ENCODE data around the gene MEP1B.
"Not testable (repeated sequence)": the region's sequence is repeated elsewhere in the genome, so short reads cannot be mapped to it uniquely, and the experiment has no call there.

MEP1B gene

DNA sequence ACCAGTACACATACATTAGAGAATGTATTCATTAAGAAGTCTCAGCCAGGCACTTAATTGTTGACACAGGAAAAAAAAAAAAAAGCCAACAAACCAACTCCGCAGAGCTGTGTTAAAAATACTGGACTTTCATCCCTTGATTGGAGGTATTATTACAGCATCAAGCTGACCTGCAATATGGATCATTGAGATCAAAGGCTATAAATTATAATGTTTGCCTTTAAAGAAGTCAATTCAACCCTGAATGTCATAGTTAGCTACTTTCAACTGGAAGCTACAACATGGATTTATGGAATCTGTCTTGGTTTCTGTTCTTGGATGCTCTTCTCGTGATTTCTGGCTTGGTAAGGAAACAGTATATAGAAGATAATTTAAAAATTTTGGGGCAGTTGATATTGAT lies at the start of gene MEP1B:
Gene MEP1B, plus strand, starts transcription at position 250 of the 400 bp plus-strand sequence. Its CDS starts 32 bp downstream, at position 282.
- no peak for DNase-seq

DNA sequence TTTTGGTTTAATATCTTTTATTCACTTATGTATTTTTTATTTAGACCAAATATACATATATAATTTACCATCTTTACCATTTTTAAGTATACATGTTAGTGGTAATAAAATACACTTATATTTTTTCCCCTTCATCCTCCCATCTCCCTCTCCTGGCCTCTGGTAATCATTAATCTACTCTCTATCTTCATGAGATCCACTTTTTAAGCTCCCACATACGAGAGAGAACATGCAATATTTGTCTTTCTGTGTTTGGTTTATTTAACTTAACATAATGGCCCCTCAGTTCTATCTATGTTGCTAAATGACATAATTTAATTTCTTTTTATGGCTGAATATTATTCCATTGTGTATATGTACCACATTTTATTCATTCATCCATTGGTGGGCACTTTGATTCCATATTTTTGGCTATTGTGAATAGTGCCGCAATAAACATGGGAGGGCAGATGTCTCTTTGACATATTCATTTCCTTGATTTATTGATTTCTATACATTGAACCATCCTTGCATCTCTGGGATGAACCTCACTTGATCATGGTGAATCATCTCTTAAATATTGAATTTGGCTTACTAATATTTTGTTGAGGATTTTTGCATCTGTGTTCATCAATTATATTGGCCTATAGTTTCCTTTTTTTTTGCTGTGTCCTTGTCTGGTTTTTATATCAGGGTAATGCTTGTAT lies 41.5 kb upstream of the MEP1B start:
- DNase-seq = no peak

DNA sequence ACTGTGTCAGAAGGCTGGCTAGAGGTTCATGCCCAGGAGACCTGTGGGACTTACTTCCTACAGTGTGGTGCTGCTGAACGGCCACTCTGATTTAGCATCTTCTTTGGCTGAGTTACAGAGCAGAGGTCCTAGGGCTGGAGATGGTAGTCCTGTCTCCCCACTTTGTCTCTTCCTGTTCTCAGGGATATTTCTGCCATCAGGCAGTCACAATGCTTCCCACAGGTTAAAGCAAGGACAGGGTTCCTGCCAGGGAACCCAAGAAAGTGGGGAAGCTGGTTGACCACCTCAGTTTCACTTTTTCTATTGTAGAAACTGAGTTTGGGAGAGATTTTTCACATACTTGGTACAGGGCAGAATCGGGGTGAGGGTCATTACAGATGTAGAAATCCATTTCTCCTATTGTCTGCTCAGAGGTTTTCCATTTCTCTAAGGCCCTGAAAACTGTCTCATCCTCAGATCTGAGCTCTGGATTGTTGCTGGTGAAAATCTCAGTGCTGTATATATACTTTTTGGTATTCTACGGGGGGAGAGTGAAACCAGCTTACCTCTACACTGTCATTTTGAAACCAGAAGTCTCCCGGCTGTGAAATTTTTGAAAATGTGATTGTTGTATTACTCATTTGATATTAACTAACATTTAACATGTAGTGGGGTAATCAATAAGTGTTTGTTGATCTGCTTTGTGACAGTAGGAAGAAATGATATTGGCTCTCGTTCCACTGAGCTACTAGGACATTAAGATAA lies 37.0 kb upstream of the MEP1B start:
- no peak for DNase-seq

DNA sequence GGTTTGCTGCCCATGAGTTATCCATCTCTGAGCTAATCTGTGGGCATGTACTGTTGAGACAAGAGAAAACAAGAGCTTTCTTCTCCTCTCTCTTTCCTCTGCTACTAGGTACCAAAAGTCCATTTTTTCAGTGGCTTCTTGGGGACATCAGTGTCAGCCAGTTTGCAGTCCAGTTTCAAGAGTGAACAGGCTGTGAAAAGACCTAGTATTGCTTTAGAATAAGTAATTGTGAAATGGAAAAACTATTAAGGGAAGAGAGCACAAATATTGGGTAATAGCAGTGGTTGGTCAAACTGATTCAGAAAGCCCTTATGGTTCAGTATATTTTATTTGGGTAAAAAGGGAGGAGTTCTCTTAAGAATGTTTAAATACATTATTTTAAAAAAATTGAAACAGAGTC lies 33.0 kb upstream of the MEP1B start:
- DNase-seq = no peak

DNA sequence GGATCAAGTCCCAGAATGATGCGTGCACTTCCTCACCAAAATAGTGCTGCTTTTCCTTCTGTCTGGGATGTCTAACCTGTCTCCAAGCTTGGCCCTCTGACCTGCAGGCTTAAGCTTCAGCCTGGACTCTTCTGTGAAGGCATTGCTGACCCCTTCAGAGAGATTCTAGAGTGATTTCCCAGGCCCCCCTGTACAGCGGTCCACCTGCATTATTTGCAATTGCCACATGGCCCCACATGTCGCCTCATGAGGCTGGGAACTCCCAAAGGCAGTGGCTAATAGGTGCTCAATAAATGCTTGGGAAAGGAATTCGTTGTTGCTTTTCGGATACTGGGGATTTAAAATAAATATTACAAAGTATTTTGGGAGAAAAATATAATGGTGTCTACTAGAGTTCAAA lies 32.3 kb upstream of the MEP1B start:
- DNase-seq = no peak

DNA sequence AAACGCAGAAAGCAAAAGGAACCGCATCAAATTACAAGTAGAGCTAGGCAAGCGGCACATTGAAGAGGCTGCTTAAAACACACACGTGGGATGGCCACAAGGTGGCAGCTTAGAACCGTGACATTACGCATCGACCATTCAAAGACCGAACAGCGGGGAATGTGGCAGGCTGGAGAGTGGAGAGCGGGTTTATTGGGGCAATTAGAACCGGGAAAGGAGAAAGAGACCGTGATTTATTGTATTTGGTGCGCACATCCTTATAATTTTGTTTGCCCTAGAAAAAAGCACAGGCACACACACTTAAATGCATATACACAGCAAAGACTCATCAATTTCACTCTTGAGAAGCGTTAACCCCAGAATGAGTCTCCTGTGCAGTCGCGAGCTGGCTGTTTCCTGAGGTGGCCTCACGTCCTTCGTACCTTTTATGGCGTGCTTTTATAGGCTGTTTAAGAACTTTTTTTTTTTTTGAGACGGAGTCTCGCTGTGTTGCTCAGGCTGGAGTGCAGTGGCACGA lies 31.7 kb upstream of the MEP1B start:
- peak; percentile 57 for DNase-seq

DNA sequence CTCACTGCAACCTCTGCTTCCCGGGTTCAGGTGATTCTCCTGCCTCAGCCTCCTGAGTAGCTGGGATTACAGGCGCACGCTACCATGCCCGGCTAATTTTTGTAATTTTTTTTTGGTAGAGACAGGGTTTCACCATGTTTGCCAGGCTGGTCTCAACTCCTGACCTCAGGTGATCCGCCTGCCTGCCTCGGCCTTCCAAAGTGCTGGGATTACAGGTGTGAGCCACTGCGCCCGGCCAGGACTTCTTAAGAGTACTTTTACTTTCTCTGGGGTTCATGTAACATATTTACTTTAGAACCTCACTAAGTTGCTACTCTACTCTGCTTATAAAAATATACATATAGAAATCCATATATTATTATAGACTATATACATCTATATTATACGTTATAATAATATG lies 31.2 kb upstream of the MEP1B start:
- not testable (repeated sequence) for DNase-seq

DNA sequence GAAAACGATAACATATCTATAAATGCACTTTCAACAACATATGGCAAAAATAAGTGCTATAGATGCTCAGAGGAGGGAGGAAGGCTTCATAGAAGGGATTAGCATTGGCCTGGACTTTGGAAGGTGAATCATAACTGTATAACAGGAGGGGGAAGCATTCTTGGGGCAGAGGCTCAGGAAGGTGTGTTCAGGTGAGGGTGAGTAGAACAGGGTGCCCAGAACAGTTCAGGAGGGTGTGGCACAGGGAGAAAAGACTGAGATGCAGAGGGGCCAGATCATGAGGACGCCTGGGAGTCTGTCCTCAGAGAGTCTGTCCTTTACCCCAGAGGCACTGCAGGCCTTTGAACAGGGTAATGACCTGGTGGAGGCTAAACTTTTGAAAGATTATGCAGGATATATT lies 29.3 kb upstream of the MEP1B start:
- DNase-seq = no peak

DNA sequence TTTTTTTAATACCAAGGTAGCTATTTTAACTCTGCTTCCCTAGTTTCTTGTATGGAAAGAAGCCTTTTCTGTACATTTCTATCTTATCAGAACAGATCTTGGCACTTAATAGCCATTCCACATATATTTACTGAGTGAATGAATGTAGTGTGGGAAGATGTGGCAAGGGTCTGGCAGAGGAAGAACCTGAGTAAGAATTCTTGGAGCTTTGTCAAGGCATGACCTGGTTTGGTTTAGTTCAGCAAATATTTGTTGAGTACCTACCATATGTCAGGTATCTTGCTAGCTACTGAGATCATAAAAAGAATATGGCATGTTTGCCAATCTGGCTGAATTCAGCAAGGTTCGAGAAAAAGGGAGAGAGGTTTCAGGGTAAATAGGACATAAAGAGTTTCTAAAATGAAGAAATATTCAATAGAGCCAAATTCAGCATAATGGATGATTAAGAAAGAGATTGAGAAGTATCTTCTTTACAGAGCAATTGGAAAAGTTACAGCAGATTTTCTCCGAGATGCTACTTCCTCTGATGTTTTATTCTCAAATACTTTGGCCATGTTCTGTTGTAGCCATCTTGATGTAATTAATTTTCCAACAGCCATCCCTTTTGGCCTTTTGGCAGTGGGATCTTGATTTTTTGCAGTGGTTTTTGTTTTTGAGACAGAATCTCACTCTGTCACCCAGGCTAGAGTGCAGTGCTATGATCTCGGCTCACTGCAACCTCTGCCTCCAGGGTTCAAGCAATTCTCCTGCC lies 21.7 kb upstream of the MEP1B start:
- DNase-seq = no peak

DNA sequence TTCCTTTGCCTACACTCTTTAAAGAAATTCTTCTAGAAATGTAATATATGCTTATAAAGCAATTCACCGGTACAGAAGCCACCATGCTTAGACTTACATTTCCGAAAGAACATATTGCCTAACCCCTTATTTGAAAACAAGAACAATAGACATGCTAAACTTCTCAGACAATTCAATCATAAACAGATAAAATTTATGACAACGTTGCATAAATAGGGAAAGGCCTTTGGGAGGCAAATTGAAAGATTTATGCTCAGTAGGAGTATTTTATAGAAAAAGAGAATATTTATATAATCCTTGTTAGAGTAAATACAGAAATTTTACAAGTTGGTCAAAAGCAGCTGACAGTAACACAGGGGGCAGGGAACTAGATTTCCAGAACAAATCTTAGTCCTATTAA lies 16.2 kb upstream of the MEP1B start:
- no peak for DNase-seq

DNA sequence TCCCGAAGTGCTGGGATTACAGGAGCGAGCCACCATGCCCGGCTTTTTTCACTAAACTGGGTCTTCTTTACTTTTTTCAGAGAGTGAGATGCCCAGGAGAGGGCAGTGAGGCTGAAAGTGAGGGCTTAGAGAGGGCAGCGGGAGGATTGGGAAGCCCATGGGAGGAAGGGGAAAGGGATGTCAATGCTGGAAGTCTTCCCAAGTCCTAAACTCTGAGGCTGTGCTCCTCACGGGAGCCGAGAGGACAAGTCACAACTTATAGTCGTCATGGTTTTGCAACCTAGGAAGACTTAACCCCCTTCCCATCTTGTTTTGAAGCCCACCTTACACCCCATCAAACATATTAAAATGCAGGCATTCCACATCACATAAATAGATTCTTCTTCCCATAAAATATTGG lies 15.1 kb upstream of the MEP1B start:
- no peak for DNase-seq

DNA sequence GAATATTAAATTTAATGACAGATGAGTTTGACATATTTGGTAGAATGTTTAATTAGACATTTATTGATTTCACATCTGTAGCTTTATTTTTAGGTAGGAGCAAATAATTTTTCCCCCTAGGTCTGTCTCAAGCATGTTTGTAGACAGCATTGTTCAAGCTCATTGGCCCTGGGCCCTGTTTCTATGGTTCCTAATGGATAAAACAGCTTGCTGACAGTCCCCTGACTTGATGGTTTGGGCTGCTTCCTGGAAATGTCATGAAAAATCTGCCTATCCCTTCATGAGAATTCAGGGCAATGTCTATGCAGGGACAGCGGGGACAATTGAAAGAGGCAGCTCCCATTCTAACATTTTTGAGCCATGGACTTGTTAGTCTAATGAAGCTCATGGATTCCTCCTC lies 14.6 kb upstream of the MEP1B start:
- no peak for DNase-seq

DNA sequence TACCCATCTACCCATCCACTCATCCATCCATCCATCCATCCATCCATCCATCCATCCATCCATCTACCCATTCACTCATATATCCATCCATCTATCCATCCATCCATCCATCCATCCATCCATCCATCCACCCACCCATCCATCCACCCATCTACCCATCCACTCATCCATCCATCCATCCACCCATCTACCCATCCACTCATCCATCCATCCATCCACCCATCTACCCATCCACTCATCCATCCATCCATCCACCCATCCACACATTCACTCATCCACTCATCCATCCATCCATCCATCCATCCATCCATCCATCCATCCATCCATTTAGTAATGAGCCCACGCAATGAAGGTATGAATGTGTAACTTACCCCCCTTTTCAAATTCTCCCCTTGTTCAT lies 13.1 kb upstream of the MEP1B start:
- not testable (repeated sequence) for DNase-seq

DNA sequence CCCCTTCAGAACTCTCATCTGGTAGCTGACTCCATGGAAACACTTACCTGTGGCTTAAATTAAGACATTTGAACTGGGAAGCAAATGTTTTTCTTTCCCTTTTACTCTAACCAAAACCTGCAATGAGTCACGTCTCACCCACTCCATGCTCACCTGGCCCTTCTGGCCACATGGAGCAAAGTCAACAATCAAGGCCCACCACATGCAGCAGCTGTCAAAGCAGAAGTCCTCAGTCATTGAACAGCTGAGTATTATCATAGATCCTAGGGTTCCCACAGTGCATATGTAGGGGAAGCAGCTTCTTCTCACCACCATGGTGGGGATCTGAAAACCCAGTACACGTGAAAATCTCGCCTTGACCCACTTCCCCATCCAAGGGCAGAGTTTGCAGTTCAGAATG lies 12.3 kb upstream of the MEP1B start:
- no peak for DNase-seq

DNA sequence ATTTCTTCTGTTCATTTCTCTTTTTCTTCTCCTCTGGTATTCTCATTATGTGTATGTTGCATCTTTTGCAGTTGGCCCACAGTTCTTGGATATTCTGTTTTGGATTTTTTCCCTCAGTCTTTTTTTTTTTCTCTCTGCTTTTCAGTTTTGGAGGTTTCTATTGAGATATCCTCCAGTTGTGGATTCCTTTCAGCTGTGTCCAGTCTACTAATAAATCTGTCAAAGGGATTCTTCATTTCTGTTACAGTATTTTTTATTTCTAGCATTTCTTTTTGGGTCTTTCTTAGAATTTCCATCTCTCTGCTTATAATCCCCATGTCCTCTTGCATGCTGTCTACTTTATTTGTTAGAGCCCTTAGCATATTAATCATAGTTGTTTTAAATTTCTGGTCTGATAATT lies 6.3 kb upstream of the MEP1B start:
- DNase-seq = no peak

DNA sequence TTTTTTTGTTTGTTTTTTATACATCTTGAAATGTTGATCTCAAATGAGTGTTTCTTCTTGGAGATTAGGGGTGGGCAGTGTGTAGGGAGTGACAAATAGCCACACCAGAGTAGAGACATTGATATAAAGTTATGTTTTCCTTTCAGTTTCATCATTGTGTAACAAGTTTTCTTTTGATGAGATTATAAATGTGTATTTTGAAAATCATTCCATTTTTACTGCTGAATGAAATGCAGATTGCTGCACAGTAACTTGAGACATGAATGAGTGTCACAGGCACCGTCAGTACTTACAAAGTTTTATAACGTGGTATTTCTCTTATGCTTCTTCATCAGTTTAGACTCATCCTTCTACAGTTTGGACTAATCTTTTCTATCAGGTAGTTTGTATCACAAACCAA lies 370 bp downstream of the MEP1B start:
- no peak for DNase-seq

DNA sequence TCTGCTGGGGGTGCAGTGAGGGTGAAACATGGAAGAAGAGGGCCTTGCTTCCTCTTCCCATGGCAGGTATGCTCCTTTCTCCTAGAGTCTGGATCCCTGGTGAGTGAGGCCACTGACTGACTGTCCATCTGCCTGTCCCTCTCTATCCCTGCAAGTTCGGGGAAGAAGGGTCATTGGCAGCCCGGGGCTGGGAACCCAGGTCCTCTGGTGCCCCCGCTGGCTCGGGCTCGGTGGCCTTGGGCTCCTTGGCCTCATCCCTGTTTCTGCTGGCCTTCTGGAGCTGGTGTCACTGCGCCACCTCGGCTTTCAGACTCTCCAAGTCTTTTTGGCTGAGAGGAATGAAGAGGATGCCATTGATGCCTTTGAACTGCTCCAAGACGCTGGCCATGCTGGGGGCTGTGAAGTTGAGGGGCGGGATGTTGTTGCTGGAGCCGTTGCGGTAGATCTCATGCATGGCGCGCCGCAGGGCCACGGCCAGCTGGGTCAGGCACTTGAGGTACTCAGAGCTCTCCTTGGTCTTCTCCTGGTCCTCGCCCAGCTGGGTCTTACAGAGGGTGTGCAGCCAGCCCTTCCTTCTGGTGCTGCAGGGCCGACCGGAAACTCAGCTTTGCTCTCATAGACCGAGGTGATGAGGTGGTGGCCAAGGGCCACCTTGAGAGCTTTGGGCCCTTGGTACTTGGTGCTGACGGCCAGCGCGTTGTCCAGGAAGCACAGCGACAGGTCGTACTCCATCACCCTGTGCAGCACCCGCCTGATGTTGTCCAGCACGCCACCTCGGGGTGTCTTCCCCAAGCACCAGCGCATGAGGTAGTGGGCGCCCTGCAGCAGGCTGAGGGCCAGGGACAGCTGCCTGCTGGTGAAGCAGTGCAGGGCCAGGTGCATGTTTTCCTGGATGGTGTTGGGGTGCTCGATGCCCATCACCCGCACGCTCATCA lies 6.3 kb downstream of the MEP1B start:
- DNase-seq = no peak

DNA sequence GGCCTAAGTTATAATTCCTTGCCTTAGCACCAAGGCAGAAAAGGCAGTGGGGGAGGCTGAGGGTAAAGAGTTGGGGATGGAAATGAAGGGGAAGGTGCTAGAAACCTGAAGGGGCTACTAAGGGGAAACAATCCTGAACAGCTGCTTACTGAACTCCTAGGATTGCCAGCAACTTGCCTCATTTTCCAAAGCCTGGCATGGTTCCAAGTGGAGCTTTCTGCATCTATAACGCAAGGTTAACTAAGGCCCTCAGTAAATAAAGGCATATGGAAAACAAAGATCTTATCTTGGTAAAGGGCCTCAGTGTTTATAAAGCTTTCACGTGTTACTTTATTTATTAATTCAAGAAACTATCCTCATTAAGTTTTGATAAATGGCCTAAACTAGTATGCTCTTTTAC lies 10.9 kb downstream of the MEP1B start:
- DNase-seq = no peak

DNA sequence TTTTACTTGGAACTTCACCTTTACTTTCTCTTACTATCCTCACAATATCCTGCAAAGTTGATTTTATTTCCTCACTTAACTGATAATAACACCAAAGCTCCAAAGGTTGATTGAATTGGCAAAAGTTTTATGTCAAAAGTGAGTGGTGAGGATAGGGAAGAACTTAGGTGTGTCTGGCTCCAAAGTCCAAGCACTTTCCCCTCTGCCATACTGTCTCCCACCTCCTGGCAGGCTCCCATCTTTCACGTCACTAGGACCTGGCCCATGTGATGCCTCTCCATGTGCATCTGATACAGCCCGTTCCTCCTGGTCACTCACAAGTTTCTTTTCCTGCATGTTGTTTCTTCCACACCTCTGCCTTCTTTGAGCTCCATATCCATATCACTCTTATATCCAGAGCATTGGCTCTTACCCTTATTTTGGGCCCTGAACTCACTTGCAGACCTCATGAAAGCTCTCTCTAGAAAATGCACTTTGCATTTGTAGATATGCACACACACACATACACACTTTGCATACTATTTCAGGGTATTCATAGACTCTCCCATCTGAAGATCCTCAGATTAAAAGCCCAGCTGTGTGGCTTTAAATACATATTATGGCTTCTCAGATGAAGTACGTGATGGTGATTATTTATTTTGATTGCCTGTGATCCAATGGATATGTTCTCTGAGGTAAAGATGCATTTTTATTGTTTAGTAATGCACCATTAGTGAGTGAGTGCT lies 12.3 kb downstream of the MEP1B start:
- no peak for DNase-seq

DNA sequence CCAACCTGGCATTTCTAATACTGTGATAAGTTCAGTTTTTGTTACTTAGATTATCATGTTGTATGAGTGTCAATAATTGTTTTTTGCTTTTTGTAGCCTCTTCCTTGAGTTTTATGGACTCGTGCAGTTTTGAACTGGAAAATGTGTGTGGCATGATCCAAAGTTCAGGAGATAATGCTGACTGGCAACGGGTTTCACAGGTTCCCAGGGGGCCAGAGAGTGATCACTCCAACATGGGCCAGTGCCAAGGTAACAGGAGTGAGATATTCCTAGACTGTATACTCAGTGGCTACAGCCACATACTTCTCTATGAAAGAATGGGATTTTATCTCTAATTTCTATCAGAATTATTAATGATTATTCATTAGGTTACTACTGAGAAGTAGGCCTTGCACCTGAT lies 18.2 kb downstream of the MEP1B start:
- no peak for DNase-seq

DNA sequence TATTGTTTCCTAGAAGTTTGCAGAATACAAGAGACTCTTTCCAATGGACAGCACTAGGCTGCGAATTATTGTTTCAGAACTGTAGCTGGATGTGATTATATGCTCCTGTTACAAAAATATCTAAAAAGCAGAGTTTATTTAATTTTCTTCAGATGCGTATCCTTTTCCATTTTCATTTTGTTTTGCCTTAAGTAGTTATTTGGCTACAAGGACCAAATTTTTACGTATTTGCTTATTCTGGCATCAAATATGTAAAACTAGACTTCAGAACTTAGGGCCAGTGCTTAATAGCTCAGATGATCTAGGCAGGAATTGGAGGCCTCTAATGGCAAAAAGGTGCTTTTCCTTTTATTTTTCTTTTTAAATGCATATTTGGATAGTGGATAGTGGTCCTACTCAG lies 18.7 kb downstream of the MEP1B start:
- DNase-seq = no peak

Measured in activated CD4-positive, CD25-positive, alpha-beta regulatory T cell treated with anti-CD3 and anti-CD28 coated beads, Interleukin-2, amount 50 U/mL, for 72 hours (primary cell).